ENCODE results near the gene SCUBE3.

Gene SCUBE3

DNA sequence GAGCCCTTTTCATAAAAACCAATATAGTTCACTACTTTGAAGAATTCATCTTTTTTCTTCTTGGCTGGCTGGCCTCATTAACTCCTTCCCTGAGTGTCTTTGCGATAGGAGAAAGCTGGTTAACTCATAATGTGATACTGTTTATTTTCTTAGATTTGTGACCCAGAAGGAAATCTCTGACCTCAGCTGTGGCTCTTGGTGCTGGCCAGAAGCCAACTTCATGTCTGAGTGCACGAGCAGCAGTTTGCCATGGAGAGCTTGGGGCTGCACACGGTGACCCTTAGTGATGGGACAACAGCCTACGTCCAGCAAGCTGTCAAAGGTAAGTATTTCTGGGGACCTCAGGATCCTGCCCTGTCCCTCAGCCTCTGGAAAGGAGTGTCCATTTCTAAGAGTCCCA is 67.1 kb downstream of the SCUBE3 start:
- TF ChIP-seq, protein P1, sequence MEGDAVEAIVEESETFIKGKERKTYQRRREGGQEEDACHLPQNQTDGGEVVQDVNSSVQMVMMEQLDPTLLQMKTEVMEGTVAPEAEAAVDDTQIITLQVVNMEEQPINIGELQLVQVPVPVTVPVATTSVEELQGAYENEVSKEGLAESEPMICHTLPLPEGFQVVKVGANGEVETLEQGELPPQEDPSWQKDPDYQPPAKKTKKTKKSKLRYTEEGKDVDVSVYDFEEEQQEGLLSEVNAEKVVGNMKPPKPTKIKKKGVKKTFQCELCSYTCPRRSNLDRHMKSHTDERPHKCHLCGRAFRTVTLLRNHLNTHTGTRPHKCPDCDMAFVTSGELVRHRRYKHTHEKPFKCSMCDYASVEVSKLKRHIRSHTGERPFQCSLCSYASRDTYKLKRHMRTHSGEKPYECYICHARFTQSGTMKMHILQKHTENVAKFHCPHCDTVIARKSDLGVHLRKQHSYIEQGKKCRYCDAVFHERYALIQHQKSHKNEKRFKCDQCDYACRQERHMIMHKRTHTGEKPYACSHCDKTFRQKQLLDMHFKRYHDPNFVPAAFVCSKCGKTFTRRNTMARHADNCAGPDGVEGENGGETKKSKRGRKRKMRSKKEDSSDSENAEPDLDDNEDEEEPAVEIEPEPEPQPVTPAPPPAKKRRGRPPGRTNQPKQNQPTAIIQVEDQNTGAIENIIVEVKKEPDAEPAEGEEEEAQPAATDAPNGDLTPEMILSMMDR (IDR thresholded peaks at IDR 0.05) = no peak
- no peaks in the 10 kb centered on the region for H3K9me3 ChIP-seq
- H3K27me3 ChIP-seq = no peaks in the 10 kb centered on the region
- DNase-seq = no peak
- H3K27ac ChIP-seq = no peak overlapping the region
- H3K4me3 ChIP-seq = no peak overlapping the region
- peaks cover 0 to 10% (median 0%) of the 10 kb centered on the region in 4 donors for H3K4me1 ChIP-seq
- intact Hi-C loops (cut with DNase I; ENCODE audit: low total_unique reads) = no loop called here
- peaks cover 42 to 50% (median 47%) of the 10 kb centered on the region in 3 donors for H3K36me3 ChIP-seq

- H3K9me3 ChIP-seq = no peaks in the 10 kb centered on the region
- no peaks in the 10 kb centered on the region for H3K27me3 ChIP-seq
- DNase-seq = no peak
- no peak overlapping the region for H3K27ac ChIP-seq
- TF ChIP-seq, protein P1 (IDR thresholded peaks at IDR 0.05) = no peak
- peaks cover 58 to 66% (median 62%) of the 10 kb centered on the region in 3 donors for H3K36me3 ChIP-seq
- intact Hi-C loops (cut with DNase I; ENCODE audit: low total_unique reads) = no loop called here
- H3K4me3 ChIP-seq = no peak overlapping the region
- peaks cover 0 to 9% (median 0%) of the 10 kb centered on the region in 4 donors for H3K4me1 ChIP-seq
Measured at GRCh38 chr6:35282472-35282871, 68.7 kb downstream of the SCUBE3 start.

DNA sequence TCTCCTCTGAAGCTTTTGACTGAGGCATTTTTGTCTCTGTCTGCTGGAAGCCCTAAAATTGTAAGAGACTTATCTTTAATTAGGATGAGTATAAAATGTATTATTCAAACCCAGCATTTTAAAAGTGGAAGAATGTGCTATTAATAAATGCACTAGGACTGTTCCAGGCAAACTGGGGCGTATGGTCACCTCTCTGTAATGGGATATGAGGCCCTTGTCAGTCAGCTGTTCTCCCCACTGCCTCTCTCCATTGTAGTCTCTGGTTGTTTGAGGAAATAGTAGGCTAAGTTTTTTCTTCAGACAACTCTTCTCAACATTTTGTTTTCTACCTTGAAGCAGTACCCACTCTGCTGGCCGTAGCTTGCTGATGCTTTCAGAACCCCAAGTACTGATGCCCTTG is 69.6 kb downstream of the SCUBE3 start:
- H3K4me1 ChIP-seq = peaks cover 0 to 9% (median 0%) of the 10 kb centered on the region in 4 donors

DNA sequence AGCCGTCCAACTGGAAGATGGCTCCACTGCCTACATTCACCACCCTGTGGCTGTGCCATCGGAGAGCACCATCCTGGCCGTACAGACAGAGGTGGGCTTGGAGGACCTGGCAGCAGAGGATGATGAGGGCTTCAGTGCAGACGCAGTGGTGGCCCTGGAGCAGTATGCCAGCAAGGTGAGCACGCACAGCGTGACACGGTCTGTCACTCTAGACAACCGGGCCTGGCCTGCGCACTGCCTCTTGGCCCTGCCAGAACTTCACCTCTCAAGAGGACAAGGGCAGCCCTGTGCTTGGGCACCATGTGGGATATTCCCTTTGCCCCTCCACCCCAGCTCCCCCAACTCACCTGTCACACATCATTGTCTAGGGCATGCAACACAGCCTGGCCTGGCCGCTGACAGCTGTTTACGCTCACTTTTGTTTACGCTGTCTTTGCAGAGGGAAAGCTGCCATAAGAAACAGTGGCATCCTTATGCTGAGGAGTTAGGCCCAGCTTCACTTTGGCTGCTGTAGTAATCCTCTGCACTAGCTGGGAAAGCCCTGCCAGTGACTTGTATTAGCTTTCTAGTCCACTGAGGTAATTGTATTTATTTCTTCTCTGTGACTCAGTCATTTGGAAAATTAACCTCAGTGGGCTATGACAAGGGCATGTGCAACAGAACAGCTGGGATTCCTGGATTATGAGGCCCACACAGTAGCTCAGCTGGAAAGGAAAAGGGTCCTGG is 74.1 kb downstream of the SCUBE3 start:
- TF ChIP-seq, protein P1 (IDR thresholded peaks at IDR 0.05) = no peak
- Histone ChIP-seq H3K36me3 (peaks cover 82 to 100% (median 98%) of the 10 kb centered on the region in 3 donors), H3K4me1 (no peaks in the 10 kb centered on the region), H3K9me3 (no peaks in the 10 kb centered on the region), H3K27ac (no peak overlapping the region), H3K4me3 (no peak overlapping the region), H3K27me3 (no peaks in the 10 kb centered on the region)
- intact Hi-C loops (cut with DNase I; ENCODE audit: low total_unique reads) = no loop called here
- no peak for DNase-seq

More for the DNA sequence above, 69.6 kb downstream of the SCUBE3 start:
- intact Hi-C loops (cut with DNase I; ENCODE audit: low total_unique reads) = no loop called here
- H3K36me3 ChIP-seq = peaks cover 67 to 75% (median 71%) of the 10 kb centered on the region in 3 donors
- TF ChIP-seq, protein P1 (IDR thresholded peaks at IDR 0.05) = no peak
- DNase-seq = no peak
- H3K27ac ChIP-seq = no peak overlapping the region
- no peaks in the 10 kb centered on the region for H3K9me3 ChIP-seq
- no peak overlapping the region for H3K4me3 ChIP-seq
- no peaks in the 10 kb centered on the region for H3K27me3 ChIP-seq

- TF ChIP-seq, protein P1 (IDR thresholded peaks at IDR 0.05) = no peak
- no peak for DNase-seq
- Histone ChIP-seq H3K4me3 (no peak overlapping the region), H3K4me1 (no peaks in the 10 kb centered on the region), H3K27me3 (no peaks in the 10 kb centered on the region), H3K9me3 (no peaks in the 10 kb centered on the region), H3K27ac (no peak overlapping the region), H3K36me3 (peaks cover 78 to 100% (median 97%) of the 10 kb centered on the region in 3 donors)
- intact Hi-C loops (cut with DNase I; ENCODE audit: low total_unique reads) = no loop called here
Measured at GRCh38 chr6:35288834-35289233, 75.1 kb downstream of the SCUBE3 start.

All from tibial artery (tissue), 4 donors.